Measurements from ENCODE around the gene LRSAM1. TPM values are rescaled to one million over a fixed set of nuclear protein-coding genes. Genes with fewer than 3 reads are reported as not detected.
A peak's percentile ranks its signal among the peaks of the same experiment; 100 is the strongest.

LRSAM1 gene
- total and polyA plus RNA-seq, 9 of the 15 experiments (the other 6 are each of a cell fraction or from before 2014, with no cell fraction given): 0.07 to 16.2 (median 4.7) TPM

- 0 out of 2 replicates have a peak, but pooled peaks have one; percentile 36 for TF ChIP-seq ETV5 (CRISPR knock-in tag; IDR thresholded peaks at IDR 0.05; ENCODE audit: low read depth)
- TF ChIP-seq TCF3 (CRISPR knock-in tag; IDR thresholded peaks at IDR 0.05): peak; percentile 78
- no peak for TF ChIP-seq ID3 (CRISPR knock-in tag; IDR thresholded peaks at IDR 0.05)
- peak; percentile 53; the same call in 1 of the 2 replicates for TF ChIP-seq ID3 (tag; IDR thresholded peaks at IDR 0.05)
- TF ChIP-seq SP2 (IDR thresholded peaks at IDR 0.05; ENCODE audit: extremely low read depth, low read depth, low read length, poor library complexity, severe bottlenecking): no peak
- TF ChIP-seq KLF10 (CRISPR knock-in tag; IDR thresholded peaks at IDR 0.05): no peak
- no peak for TF ChIP-seq CBX5 (IDR thresholded peaks at IDR 0.05; ENCODE audit: borderline replicate concordance, low read depth)
- TF ChIP-seq TFAM (CRISPR knock-in tag; conservative IDR thresholded peaks at IDR 0.05): no peak
- TF ChIP-seq ZNF224 (CRISPR knock-in tag; IDR thresholded peaks at IDR 0.05): no peak
- no peak for TF ChIP-seq CBFB (CRISPR knock-in tag; IDR thresholded peaks at IDR 0.05)
- no peak for TF ChIP-seq ZNF143 (CRISPR knock-in tag; IDR thresholded peaks at IDR 0.05)
- no peak for TF ChIP-seq ZNF282 (CRISPR knock-in tag; IDR thresholded peaks at IDR 0.05)
- no peak for TF ChIP-seq ZNF57 (CRISPR knock-in tag; IDR thresholded peaks at IDR 0.05)
- no peak for TF ChIP-seq ZNF274 (IDR thresholded peaks at IDR 0.05; ENCODE audit: borderline replicate concordance, low read depth, low read length)
- TF ChIP-seq ZNF699 (CRISPR knock-in tag; IDR thresholded peaks at IDR 0.05; ENCODE audit: insufficient replicate concordance): no peak
- no peak; the same call in 1 of the 2 replicates for TF ChIP-seq SP1 (CRISPR knock-in tag; IDR thresholded peaks at IDR 0.05)
- TF ChIP-seq ZNF668 (CRISPR knock-in tag; IDR thresholded peaks at IDR 0.05): no peak
- TF ChIP-seq ETV6 (IDR thresholded peaks at IDR 0.05; ENCODE audit: borderline replicate concordance in 1 of 2, low read depth in 2 of 2, low read length in 1 of 2): no peak
- no peak for TF ChIP-seq ETV6 (CRISPR knock-in tag; IDR thresholded peaks at IDR 0.05; ENCODE audit: borderline replicate concordance)
- no peak for TF ChIP-seq NFATC3 (IDR thresholded peaks at IDR 0.05)
- no peak for TF ChIP-seq PRPF4 (IDR thresholded peaks at IDR 0.05; ENCODE audit: insufficient read depth, low read depth, low read length, poor library complexity, severe bottlenecking)
- TF ChIP-seq CLOCK (CRISPR knock-in tag; IDR thresholded peaks at IDR 0.05; ENCODE audit: borderline replicate concordance): no peak
- no peak; the same call in 1 of the 2 replicates for TF ChIP-seq ZNF717 (CRISPR knock-in tag; IDR thresholded peaks at IDR 0.05)
- no peak for TF ChIP-seq PHB (CRISPR knock-in tag; IDR thresholded peaks at IDR 0.05)
- TF ChIP-seq ELF1 (tag; IDR thresholded peaks at IDR 0.05): peak; percentile 56
- TF ChIP-seq ZSCAN32 (CRISPR knock-in tag; IDR thresholded peaks at IDR 0.05): no peak
Measured at GRCh38 chr9:127539259-127539981, 88.1 kb downstream of the LRSAM1 start (continued).

Measured in K562 (cell line).